Cardiac fibroblast (primary cell): ENCODE results near the gene PHTF2.

Source experiments
- DNase-seq, 2 donors: peaks; one replicate each; pipeline versions ENCODE4 v3.0.0 to v3.0.0-alpha.2; 2010; ENCODE audit warnings: low read depth in 2 of 2
- H3K4me3 ChIP-seq, 2 donors: replicated peaks in 1 of 2; 1 replicate in 1 of 2; 2 replicates in 1 of 2; pipeline ENCODE4 v1.5.1; 2011; ENCODE audit warnings: low read depth in 2 of 2, low read length in 2 of 2, mild to moderate bottlenecking in 2 of 2, moderate library complexity in 1 of 2
- CTCF ChIP-seq: IDR thresholded peaks from one replicate; pipeline ENCODE4 v1.5.1; 2011; ENCODE audit warnings: low read depth, mild to moderate bottlenecking, low read length, inconsistent platforms

Gene PHTF2

GRCh38 chr7:77910124-77910523, 111.6 kb downstream of the PHTF2 start:
- peak in 1 of 2 donors; percentile 8 for DNase-seq
- no peak overlapping the region for H3K4me3 ChIP-seq
- peak; percentile 2 for TF ChIP-seq CTCF

DNA sequence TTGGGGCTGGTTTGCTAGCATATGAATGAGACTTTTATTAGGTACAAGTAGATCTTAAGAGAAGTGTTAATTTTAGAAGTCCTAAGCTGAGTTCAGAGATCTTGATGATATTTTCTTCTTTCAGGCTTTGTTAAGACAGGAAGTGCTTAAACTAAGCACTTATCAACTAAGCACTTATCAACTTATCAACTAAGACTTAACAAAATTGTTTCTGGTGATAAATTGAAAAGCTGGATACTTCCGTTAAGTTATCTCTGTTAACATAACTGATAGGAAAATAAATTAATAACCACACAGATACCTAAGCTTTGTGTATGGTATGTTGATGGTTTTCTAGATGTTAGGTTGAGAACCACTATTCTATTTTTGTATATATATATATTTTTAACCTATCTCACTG, 113.7 kb downstream of the PHTF2 start:
- no peak for DNase-seq
- H3K4me3 ChIP-seq, result no peak overlapping the region
- TF ChIP-seq CTCF, result no peak

GRCh38 chr7:77913977-77914607, 115.5 kb downstream of the PHTF2 start:
- H3K4me3 ChIP-seq, result no peak overlapping the region
- TF ChIP-seq CTCF, result no peak
- DNase-seq, result no peak

DNA sequence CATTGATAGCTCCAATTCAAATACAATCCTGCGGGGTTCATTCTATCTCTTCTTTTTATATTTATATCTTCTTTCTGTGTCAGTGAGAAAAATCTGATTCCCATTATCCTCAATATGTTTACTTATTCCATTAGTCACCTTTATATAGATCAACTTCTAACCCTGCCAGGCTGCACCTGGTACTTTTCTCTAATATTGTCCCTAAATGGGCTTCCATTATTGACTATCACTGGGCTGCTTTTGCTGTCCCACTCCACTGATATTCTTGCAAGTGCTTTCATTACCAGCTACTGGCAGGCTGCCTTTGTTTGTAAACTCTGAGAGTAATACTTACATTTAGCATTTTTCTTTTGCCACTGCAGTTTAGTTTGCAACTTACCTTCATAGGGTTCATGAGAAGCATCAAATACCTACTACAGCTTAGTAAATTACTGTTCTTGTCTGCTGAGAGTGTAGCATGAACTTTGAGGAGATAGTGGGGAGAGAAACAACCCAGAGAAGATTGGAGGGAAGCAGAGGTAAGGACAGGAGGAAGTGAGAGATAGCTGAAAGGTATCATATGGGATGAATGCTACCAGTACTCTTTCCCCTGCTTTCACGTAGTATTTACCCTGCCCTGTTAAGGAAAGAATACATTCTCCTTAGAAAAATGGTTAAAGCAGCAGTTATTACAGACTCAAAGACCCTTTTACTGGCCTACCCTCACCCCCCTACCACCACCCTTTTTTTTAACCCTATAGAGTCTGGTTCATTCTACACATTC, 119.1 kb downstream of the PHTF2 start:
- TF ChIP-seq CTCF, result no peak

GRCh38 chr7:77918676-77919075, 120.1 kb downstream of the PHTF2 start:
- H3K4me3 ChIP-seq, result no peak overlapping the region
- TF ChIP-seq CTCF, result no peak
- no peak for DNase-seq

More for the DNA sequence above, 119.1 kb downstream of the PHTF2 start:
- H3K4me3 ChIP-seq, result no peak overlapping the region
- DNase-seq, result no peak

- DNase-seq, result peak in 1 of 2 donors; percentile 15
- TF ChIP-seq CTCF, result no peak
- H3K4me3 ChIP-seq, result no peak overlapping the region
Measured at GRCh38 chr7:77923419-77923818, 124.8 kb downstream of the PHTF2 start.
